HCEC 1CT (cell line): ENCODE data around the gene WSCD2.

Source experiments
- DNase-seq: peaks from one replicate; pipeline ENCODE4 v3.0.0-alpha.2; 2017

Gene WSCD2

DNA sequence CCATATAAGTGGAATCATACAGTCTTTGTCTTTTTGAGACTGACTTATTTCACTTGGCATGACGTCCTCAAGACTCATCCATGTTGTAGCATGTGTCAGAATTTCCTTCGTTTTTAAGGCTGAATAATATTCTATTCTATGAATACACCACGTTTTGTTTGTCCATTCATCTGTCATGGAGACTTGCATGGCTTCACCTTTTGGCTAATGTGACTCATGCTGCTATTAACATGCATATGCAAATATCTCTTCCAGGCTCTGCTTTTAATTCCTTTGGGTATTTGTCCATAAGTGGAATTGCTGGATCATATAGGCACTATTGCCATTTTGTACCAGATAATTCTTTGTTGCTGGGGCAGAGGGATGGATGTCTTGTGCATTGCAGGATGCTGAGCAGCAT is 19.6 kb upstream of the WSCD2 start:
- DNase-seq: no peak

DNA sequence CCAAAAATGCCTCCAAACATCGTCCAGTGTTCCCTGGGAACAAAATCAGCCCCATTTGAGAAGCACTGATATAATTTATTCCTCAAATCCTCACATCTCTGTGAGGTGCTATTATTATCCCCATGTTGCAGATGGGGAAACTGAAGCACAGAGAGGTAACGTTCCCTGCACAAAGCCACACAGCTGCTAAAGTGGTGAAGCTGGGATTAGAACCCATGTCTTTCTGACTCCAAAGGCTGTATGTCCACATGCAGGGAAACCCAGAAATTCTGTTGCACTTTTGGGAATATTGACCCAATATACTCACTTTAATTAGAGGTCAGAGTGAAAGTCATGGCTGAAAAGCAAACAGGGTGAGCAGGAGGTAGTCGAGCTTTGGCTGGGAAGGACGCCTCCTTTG is 19.1 kb upstream of the WSCD2 start:
- no peak for DNase-seq

DNA sequence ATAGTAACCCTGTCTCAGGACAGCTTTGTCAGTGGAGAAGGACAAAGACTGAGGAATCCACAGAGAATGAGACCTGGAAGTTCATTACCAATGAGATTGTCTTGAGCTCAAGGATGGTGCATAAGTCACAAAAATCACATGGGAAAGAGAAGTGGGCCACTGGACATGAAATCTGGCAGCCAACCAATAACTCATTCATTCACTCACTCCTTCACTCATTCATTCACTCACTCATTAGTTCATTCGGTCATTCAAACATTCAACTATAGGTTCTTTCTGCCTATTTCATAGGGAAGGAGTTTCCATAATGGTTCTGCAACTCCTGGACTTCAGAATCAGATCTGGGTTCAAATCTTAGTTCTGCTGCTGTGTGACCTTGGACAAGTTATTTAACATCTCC is 18.2 kb upstream of the WSCD2 start:
- no peak for DNase-seq

DNA sequence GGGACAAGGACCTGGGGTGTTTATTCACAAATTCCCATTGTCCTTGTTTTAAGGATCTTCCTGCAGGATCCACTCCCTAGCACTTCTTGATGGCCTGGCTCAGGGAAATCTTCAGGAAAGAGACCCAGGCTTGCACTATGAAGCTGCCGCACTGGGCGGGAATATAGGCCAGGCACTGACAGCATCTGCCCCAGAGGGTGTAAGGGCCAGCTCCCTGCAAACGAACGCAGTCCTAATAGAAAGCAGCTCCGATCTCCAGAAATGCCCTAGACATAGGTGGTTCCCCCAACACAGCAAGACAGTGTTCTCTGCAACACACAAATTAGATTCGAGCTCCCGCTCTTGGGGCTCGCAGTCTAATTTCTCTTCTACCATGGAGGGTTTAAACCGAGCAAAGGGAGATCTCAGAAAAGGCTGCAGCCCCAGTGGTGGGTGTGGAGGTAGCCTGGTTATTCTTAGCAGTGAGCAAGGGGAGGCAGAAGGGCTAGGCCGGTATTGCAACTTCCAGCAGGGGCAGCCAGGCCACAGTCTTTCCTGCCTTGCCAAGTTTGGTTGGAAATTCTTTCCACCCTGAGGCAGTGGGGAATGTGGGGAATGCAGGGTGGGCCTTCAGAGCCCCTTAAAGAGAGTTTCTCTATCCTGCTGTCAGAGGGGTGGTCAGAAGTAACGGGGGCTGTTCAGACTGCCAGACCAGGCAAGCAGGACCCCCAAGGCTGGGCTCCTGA is 16.1 kb upstream of the WSCD2 start:
- DNase-seq: no peak

DNA sequence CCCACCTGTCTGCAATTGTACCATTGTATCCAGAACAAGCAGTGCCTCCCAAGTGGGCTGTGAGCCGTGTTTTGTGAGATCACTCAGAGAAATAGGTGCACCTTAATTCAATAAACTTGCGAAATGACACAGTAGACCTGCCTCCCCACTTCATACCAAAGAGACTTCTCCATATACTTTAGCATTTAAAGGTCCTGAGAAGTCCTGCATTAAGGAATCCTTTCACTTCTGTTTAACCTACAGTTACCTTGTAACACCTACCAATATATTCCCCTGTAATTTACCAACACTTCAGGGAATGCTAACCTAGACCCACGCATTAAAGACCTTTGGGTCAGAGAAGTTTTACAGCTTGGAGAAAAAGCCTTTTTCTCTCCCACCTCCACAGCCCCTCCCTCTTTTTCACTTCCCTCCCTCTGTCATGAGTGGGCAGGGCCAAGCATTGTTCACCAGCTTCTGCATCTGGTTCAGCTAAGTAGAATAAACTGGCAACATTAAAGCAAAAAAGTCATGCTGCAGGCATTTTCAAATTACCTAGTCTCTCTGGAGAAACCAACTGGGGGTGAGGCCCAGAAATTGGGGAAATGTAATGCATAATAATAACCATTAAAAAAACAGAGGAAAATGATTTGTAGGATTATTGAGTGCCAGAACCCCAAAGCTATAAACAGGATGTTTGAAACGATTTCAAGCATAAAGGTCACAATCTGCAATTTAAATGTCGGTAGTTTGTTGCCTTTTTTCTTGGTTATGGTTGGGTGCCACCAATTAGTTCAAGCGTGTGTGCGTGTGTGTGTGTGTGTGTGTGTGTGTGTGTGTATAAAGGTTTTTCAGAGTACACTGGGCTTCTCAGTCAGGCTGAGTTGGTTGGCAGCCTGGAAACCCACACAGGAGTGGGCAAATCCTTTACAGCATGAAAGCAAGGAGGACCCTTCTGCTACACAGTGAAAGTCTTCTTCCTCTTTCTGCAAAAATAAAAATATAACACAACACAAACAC is 13.7 kb upstream of the WSCD2 start:
- DNase-seq: no peak

DNA sequence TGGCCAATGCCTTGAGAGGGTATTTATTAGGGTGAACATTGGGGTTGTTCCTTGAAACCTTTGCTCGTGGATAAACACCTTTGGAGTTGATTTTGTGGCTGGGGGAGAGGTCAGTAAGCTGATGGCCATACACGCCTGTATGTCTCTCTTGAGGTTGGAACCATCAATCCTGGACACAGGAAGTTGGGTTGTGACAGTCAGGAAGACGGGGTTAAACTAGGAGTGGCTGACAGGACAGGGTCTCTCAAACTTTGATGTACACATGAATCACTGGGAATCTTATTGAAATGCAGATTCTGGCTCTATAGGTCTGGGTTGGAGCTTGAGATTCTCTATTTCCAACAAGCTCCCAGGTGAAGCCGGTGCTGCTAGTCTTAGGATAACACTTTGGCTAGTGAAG is 12.8 kb upstream of the WSCD2 start:
- no peak for DNase-seq

DNA sequence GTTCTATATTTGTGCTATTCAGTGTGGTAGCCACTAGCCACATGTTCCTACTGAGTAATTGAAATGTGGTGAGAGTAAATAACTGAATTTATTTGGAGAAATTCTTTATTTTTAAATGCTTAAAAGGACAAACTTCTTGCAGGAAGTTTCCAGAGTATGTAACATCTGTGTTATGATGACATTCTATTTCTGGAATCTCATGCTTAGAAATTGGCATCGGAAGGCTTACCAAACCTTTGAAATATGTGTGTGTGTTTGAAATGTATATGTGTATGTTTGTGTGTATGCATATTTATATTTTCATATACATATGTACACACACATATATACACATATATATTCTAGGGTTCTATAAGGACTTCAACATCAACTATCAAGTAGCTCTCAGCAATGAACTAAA is 12.4 kb upstream of the WSCD2 start:
- DNase-seq: no peak

DNA sequence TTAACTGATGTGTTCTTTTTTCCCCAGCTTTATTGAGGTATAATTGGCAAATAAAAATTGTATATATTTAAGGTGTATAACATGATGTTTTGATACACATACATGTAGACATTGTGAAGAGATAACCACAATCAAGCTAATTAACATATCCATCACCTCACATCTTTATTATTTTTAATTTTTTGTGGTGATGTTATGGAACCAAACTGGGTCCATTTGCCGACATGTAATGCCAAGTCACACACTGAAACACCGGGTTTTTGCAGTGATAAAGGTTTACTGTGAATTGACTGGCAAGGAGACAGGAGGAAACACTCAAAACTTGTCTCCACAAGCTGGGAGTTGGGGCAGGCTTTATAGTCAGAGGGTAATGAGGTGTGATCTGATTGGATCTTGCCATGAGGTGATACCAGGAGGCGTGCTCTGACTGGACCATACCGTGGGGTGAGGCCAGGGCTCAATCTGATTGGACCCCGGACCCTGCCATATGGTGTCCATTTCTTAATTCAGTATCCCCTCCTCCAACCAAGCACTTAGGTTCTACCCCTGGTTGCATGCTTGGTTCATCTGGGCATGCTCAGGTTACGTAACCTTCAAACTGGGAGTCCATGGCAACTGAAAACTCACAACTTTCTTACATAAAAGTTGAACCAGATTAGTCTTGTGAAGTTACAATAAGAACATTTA is 11.8 kb upstream of the WSCD2 start:
- DNase-seq: no peak

DNA sequence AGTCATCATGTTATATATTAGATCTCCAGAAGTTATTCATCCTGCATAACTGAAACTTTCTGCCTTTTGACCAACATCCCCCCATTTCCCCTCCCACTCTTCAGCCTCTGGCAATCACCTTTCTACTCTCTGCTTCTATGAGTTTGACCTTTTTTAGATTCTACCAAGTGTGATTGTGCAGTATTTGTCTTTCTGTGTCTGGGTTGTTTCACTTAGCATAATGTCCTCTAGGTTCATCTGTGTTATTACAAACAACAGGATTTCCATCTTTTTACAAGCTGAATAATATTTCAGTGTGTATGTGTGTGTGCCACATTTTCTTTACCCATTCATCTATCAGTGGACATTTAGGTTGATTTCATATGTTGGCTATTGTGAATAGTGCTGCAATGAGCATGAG is 11.2 kb upstream of the WSCD2 start:
- no peak for DNase-seq

DNA sequence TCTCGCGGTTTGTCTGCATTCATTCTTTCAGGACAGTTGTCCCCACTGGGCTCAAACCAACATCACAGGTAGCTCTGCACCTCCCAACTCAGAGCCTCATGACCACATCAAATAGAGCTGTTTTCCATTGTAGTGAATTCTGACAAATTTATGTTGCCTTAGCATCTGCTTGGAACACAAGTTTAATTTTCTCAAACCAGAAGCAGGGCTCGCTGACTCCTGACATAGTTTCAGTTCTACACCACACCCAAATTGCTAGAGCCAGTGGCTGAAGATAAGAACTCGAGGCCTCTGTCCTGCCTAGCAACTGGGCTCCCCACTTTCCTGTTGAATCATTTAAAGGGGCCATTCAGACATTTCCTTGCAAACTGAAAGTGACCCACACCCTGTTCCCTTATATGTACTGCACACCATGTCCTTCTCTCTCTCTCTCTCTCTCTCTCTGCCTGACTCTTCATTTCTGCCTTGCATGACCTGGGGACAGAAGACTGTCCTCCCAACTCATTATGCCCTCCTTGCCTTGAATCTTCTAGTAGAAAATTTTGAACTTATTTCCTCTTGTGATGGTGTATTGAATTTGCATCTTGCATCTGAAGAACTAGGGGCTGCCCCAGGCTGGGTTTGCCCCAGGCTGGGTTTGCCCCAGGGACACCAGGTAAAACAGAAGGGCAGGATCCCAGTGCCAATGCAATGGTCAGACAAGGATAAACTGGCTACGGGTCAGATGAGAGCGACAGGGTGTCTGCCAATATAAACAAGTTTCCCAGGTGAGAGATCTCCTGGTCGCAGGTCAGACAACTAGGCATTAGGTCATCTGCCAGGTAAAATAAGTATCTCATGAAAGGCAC is 9.7 kb upstream of the WSCD2 start:
- DNase-seq: no peak

DNA sequence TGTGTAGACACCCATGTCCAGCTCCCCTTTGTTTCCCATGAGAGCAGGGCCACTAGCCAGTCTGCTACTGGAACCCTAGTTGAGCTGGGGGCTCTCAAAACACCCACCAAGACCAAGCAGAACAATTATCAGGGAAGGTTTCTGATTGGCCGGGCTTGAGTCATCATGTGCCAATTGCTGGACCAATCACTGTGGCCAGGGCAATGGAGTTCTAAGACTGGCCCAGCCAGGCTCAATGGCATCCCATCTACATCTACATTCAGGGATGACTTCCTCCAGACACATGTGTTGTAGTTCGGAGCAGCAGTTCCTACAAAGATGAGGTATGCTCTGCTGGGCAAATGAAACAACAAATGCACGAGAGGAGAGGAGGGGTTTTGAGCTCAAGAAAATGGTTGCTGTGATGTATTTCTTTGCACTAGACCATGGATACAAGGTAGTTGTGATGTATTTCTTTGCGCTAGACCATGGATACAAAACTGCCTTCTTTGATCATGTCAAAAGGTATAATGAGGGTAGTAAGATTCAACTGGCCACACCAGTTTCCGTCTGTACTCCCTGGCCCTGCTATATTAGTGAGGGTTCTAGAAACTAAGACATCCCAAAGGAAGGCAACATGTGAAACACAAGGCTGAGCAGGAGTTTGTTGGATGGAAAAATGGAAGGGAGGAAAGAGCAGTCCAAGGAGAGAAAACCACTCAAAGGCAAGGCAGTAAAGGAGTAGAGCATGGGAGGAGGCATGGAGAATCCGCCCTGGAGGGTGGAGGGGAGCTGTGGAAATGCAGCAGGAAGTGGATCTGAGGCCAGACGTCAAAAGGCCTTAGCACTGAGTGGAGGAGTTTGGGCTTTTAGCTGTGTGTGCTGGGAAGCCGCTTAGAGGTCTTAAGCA is 8.9 kb upstream of the WSCD2 start:
- no peak for DNase-seq

DNA sequence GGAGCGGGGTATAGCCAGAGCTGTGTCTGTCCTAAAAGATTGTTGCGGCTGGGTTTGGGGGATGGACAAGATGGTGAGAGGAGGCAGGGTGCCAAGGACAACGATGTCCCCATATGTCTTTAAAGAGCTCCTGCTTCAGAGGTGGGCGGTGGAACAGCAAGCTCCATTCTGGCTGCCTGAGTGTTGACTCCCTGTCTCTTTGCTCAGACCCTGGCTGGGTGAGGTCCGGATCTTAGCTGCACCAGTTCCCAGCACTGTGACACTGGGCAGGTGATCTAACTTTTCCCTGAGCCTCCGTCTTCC is 8.3 kb upstream of the WSCD2 start:
- no peak for DNase-seq

DNA sequence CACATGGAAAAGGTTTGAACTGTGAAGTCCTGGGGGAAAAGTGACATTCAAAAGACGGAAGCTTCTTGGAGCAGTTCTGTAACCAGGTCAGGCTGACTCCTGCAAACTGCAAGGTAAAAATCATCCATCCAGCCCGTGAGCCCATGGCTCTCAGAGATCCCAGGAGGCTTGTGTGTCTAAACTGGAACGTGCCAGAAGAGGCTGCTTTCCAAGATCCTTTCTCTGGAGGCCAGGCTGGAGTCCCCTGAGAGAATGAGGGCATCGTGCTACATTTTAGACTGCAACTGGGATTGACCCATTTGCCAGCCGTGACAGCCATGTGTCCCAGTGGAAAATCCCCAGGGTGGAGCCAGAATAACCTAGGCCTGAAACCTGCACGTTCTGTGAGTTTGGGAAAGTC is 7.8 kb upstream of the WSCD2 start:
- DNase-seq: no peak

DNA sequence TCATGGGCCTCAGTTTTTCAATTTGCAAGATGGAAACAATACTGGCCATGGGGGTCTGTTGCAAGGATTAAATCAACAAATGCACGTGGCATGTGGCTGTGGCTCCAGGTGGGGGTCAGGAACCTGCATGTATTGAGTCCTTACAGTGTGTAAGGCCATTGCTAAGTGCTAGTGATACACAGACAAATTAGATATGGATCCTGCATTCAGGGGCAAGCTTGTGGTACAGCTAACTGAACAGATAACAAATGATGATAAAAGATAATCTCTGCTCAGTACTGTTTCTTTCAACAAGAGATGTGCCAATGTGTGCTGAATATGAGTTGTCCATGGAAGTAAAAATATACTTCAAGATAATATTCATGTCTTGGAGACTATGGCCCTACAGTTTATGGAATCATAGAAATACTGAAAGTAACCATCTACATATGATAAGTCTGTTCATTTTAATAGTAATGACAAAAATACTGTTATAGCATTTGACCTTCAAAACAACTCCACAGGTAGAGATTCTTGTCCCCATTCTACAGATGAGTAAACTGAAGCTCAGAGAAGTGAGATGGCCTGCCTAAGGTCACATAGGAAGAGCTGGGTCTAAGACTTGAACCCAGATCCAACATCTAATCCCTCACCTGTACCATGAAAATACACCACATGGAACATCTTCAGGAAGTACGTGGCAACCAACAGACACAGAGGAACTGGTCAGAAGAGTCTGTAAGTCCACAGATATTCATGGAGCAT is 7.2 kb upstream of the WSCD2 start:
- DNase-seq: no peak

DNA sequence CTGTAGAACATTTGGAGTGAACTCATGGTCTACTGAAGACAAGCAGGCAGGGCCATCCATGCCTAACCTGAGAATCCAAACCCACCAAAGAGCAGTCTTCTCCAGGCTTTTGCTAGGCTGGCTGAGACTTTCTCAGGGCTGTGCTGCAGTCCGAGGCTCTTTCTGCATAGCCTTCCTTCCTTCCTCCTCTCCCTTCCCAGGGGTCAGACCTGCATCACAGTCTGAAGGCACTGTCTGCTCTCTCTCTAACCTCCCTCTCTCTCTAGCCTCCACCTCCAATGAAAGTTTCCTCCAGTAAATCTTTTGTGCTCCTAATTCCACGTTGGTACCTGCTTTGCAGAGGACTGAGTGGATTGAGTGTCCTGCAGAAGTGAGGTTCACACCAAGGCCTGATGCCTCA is 6.4 kb upstream of the WSCD2 start:
- DNase-seq: no peak

DNA sequence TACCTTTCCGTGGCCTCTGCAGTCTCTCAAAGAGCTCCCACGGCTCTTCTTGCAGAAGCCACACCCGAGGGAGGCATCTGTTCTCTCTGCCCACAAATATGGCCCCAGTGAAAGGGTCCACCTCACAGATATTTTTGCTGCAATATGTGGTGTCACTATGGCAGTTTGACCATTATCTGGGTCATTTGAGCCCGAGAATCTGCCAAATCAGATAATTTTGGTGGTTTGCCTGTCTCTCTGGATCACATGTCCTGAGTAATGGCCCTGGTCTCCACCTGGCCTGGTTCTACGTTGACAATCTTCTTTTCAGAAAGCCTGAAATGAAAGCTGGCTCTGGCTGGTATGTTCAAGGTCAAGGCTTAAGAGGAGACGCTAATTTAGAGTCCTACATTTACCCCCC is 5.7 kb upstream of the WSCD2 start:
- DNase-seq: no peak

DNA sequence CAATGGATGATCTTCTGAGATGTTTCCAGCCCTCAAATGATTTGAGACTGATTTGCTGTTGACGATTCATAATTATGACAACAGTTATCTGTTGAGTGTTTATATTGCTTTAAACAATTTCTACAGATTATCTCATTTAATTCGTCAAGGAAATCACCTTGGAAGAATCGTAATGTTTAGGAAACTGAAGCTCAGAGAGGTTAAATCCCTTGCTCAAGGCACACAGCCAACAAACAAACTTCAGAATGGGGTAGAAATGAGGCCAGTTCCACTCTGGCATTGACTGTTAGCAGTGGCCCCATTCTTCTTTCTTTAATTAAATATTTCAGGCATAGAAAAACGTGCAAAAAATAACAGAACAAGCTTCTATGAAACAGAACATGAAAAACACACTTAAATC is 4.0 kb upstream of the WSCD2 start:
- DNase-seq: no peak

DNA sequence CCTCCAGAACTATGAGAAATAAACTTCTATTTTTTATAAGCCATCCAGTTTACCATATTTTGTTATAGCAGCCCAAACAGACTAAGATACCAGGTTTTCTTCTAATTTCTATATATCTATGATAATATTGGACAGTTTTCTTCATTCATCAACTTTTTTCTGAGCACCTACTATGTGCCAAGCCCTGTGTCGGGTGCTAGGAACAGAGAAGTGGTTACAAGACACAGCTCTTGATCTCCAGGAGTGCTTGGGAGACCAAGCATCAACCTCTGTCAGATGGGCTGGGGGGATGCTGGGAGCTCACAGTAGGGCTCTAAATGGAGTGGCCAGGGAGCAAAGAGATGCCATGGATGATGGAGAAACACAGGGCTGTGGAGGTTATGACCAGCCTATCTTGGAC is 2.9 kb upstream of the WSCD2 start:
- no peak for DNase-seq

DNA sequence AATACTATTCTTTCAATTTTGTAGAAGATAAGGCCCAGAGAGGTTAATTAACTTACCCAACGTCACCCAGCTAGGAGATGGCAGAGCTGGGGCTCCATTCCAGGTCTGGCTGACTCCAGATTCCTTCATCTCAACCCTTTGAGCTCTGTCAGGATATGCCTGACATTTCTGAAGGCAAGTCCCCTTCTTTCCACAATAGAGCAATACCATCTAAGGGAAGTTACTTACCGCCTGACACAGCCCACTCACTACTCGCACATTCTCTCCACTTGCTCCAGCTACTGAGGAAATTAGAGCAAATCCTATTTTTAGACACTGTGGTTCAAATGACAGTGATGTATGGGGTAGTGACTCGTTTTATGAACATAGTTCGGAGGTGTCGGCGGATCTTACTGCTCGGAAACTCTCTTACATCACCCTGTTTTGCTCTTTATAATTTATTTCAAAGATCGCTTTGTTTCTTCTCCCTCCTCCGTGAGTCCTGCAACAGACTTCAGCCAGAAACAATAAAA is 2.0 kb upstream of the WSCD2 start:
- no peak for DNase-seq

DNA sequence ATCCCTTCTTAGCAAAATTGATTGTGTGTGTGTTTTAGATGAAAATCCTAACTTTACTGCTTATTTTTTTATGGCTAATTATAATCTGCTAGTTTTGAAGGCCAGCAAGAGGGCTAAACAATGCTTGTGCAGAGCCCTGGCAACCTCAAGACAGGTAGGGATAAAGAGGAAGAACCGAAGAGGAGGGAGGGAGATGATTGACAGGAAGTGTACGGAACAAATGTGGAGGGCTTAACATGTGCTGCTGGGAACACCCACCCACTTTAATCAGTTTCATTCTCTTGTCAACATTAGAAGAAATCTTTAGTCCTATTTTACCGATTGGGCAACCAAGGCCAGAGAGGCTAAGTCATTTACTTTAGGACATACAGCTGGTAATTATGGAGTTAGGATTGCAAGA is 1.4 kb upstream of the WSCD2 start:
- DNase-seq: no peak
